Measurements from ENCODE around the gene CKM. TPM values are rescaled to one million over a fixed set of nuclear protein-coding genes. Genes with fewer than 3 reads are reported as not detected.

CKM gene
- 0.16 TPM in 1 of 2 replicates, not detected in the other for total RNA-seq

DNA sequence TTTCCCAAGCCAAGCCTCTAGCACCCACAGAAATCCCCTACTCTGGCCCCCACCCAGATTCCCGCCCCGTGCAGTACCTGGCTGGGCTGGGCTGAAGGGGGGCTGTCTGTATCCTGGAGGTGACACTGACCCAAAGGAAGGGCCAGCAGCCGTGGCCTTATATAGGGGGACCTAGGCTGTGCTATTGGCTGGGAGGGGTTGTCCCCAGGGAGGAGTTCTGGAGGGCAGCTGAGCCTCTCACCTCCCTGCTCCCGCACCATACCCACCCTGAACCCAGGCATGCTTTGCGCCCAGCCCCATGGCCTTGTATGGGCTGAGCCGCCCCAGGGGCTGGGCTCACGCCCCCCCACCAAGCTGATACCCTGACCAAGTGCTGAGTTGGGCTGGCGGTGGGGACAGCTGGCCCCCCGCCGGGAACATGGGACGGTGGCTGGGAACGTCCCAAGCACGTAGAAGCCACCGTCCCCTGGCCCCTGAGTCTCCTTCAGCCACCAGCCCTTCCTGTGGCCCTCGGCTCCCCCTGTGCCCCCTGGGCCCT is at the start of gene CKM:
Gene CKM (minus strand): TSS at position 132 of the 538 bp plus-strand sequence. CDS start 3,162 bp downstream, outside the sequence.

DNA sequence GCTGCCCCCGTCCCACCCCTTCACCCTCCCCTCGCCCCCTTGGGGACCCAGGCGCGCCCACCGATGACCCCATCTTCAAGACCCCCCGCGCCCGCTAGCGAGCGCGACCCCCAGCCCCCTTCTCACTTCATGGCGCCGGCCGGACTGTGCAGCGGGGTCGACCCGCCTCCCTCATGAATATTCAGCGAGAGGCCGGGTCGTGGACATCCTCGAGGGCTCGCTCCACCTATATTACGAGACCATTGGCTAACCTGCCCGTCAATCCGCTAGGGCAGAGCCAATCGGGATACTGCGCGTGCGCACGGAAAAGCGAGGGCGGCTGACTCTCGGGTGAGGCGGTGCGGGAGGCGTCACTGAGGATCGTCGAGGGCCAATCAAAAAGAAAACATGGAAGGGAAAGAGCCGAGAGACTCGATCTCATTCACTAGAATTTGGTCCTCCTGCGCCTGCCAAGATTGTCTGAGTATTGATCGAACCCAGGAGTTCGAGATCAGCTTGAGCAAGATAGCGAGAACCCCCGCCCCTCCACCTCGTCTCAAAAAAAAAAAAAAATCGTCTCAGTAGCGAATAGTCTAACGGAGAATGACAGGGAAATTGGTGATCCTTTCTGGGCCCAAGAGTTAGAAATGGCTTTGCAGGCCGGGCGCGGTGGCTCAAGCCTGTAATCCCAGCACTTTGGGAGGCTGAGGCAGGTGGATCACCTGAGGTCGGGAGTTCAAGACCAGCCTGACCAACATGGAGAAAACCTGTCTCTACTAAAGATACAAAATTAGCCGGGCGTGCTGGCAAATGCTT is 47.9 kb upstream of the CKM start, which contains the start of gene ERCC2:
Gene ERCC2 (minus strand): TSS at position 164 of the 795 bp plus-strand sequence. CDS start 33 bp downstream, at position 131.

DNA sequence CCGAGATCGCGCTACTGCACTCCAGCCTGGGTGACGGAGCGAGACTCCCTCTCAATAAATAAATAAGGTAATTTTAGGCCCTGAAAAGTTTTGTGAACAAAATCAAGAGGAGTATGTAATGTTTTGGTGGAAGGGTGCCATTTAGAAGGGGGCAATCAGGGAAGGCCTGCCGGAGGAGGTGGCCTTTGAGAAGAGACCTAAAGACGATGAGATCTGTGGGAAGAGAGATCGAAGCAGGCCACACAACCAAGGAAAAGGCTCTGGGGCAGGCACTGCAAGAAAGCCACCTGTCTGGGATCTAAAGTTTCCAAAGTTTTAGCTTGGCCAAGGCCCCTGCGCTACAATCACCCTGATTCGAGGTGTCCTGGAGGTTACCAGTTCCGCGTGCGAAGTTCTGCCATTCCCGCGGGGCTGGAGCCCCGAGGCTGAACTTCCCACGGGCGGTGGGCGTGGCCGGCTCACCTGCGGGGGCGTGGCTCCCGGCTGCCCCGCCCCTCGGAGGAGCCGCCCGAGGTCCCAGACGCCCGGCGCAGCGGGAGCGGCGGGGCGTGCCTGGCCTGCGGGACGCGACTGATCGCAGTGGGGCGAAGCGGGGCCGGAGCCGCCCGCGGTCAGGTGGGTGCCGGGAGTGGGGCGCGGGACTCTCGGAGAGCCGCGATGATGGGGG is 17.7 kb upstream of the CKM start, which contains the start of gene KLC3:
Gene KLC3 (plus strand): TSS at position 519 of the 667 bp plus-strand sequence. CDS start 4,792 bp downstream, outside the sequence.

Other genes with a start within 250 kb of the CKM start
- 0.13 and 0.16 TPM in 2 replicates for gene ZNF296, start 246.4 kb downstream of the CKM start, total RNA-seq
- gene GEMIN7, start 243.6 kb downstream of the CKM start, total RNA-seq = 14.2 and 22.5 TPM in 2 replicates
- 18.1 and 24.4 TPM in 2 replicates for gene PPP1R37, start 229.7 kb downstream of the CKM start, total RNA-seq
- gene NKPD1, start 161.9 kb downstream of the CKM start, total RNA-seq = under 0.01 and 0.13 TPM in 2 replicates
- 14.4 and 16.2 TPM in 2 replicates for gene TRAPPC6A, start 144.6 kb downstream of the CKM start, total RNA-seq
- 2.6 and 3.6 TPM in 2 replicates for gene BLOC1S3, start 144.1 kb downstream of the CKM start, total RNA-seq
- 0.69 and 3.4 TPM in 2 replicates for gene EXOC3L2, start 77.5 kb downstream of the CKM start, total RNA-seq
- gene MARK4, start 71.6 kb downstream of the CKM start, total RNA-seq = 8.1 and 43.0 TPM in 2 replicates
- gene KLC3, start 17.9 kb upstream of the CKM start, total RNA-seq = 0.13 and 0.16 TPM in 2 replicates
- gene ERCC2, start 47.7 kb upstream of the CKM start, total RNA-seq = 10.7 and 33.6 TPM in 2 replicates
- 7.1 and 32.3 TPM in 2 replicates for gene PPP1R13L, start 82.2 kb upstream of the CKM start, total RNA-seq
- 5.8 and 12.6 TPM in 2 replicates for gene POLR1G, start 83.8 kb upstream of the CKM start, total RNA-seq
- gene ERCC1, start 101.0 kb upstream of the CKM start, total RNA-seq = 40.3 and 50.5 TPM in 2 replicates
- 0.49 and 18.5 TPM in 2 replicates for gene FOSB, start 145.1 kb upstream of the CKM start, total RNA-seq
- 4.2 and 7.4 TPM in 2 replicates for gene RTN2, start 174.2 kb upstream of the CKM start, total RNA-seq
- 0.32 and 0.63 TPM in 2 replicates for gene PPM1N, start 175.6 kb upstream of the CKM start, total RNA-seq
- 53.5 and 100 TPM in 2 replicates for gene VASP, start 184.6 kb upstream of the CKM start, total RNA-seq